Keratinocyte (primary cell): ENCODE results near the gene CRTC3.

Source experiments
- CTCF ChIP-seq, 3 experiments: IDR thresholded peaks in 1 of 3; conservative IDR thresholded peaks in 1 of 3; optimal IDR thresholded peaks in 1 of 3; 2 replicates in 2 of 3; 3 replicates in 1 of 3; pipeline versions ENCODE3 to v1.5.1; 2011; ENCODE audit warnings: low read length in 3 of 3, mild to moderate bottlenecking in 3 of 3, moderate library complexity in 2 of 3, control low read depth in 1 of 3, inconsistent platforms in 1 of 3; ENCODE audit not compliant: insufficient read depth in 2 of 3; ENCODE audit errors: extremely low read depth in 1 of 3
- EZH2 ChIP-seq: IDR thresholded peaks from one replicate; pipeline ENCODE4 v1.6.1; 2012; ENCODE audit warnings: inconsistent platforms, mild to moderate bottlenecking, low read length, moderate library complexity

- TF ChIP-seq EZH2, result no peak
- no peak for TF ChIP-seq CTCF (optimal IDR thresholded peaks at IDR 0.05 in 1 of 3, IDR thresholded peaks at IDR 0.05 in 1 of 3, conservative IDR thresholded peaks at IDR 0.05 in 1 of 3; ENCODE audit: extremely low read depth in 1 of 3, insufficient read depth in 2 of 3, low read length in 3 of 3)
These were observed 154.2 kb downstream of the CRTC3 start for GRCh38 chr15:90683876-90684275.
